ENCODE data around the gene UMODL1.

Gene UMODL1

DNA sequence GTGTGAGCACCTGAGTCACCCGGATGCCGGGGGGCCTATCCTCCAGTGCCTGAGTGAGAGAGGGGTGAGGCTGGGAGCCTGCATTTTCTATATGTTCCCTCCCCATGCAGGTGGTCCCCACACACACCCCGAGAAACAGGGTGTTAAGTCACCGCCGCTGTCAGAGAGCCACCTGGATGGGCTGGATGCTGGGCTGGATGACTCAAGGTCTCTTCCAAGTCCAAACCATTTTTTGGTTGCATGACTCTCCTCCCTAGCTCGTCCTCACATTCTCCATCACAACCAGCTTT, 2.9 kb upstream of the UMODL1 start:
- no peak overlapping the region for H3K27ac Mint-ChIP-seq
- TF ChIP-seq, protein P1, sequence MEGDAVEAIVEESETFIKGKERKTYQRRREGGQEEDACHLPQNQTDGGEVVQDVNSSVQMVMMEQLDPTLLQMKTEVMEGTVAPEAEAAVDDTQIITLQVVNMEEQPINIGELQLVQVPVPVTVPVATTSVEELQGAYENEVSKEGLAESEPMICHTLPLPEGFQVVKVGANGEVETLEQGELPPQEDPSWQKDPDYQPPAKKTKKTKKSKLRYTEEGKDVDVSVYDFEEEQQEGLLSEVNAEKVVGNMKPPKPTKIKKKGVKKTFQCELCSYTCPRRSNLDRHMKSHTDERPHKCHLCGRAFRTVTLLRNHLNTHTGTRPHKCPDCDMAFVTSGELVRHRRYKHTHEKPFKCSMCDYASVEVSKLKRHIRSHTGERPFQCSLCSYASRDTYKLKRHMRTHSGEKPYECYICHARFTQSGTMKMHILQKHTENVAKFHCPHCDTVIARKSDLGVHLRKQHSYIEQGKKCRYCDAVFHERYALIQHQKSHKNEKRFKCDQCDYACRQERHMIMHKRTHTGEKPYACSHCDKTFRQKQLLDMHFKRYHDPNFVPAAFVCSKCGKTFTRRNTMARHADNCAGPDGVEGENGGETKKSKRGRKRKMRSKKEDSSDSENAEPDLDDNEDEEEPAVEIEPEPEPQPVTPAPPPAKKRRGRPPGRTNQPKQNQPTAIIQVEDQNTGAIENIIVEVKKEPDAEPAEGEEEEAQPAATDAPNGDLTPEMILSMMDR (IDR thresholded peaks at IDR 0.05), result no peak
- no peaks in the 10 kb centered on the region for H3K36me3 Mint-ChIP-seq (ENCODE audit: low read depth)
- H3K27me3 Mint-ChIP-seq (ENCODE audit: low read depth, poor library complexity), result peaks cover 24% of the 10 kb centered on the region
- peaks cover 36% of the 10 kb centered on the region for H3K4me1 Mint-ChIP-seq
- H3K9me3 Mint-ChIP-seq, result no peaks in the 10 kb centered on the region
- no peak overlapping the region for H3K4me3 Mint-ChIP-seq
- no peak for DNase-seq

DNA sequence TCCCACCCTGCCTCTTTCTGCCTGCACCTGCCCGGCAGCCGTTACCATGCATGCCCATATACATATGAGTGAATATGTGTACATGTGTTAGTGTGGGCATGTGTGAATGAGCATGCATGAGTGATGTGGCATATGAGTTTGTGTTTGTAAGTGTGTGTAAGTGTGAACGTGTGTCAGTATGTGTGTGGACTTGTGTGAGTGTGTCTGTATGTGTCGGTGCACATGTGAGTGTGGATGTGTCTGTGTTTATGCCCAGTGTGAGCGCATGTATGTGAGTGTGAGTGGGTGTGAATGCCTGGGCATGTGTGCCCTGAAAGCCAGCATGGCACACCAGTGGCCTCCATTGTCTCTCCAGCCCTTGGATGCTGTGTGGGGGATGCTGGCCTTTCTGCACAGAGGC, 2.5 kb upstream of the UMODL1 start:
- H3K27me3 Mint-ChIP-seq (ENCODE audit: low read depth, poor library complexity), result peaks cover 24% of the 10 kb centered on the region
- H3K4me1 Mint-ChIP-seq, result peaks cover 34% of the 10 kb centered on the region
- DNase-seq, result no peak
- no peaks in the 10 kb centered on the region for H3K9me3 Mint-ChIP-seq
- H3K36me3 Mint-ChIP-seq (ENCODE audit: low read depth), result no peaks in the 10 kb centered on the region
- no peak overlapping the region for H3K4me3 Mint-ChIP-seq
- H3K27ac Mint-ChIP-seq, result no peak overlapping the region
- TF ChIP-seq, protein P1 (IDR thresholded peaks at IDR 0.05), result no peak

DNA sequence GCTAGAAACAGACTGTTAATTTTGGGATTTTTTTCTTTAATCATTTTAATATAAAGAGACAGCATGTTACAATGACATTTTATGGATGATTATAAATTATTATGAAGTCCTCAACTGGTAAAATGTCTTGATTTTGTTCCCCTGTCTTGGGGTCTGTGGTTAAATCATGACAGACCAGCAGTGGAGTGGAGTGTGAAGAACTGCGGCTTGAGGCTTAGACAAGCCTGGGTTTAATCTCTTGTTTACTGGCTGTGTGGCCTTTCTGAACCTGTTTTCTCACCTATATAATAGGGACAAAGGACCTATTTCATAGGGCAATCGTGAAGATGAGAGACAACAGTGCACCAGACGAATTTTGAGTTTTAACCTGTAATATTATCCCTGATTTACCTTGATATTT, 1.8 kb upstream of the UMODL1 start:
- TF ChIP-seq, protein P1 (IDR thresholded peaks at IDR 0.05), result no peak
- Mint-ChIP-seq H3K9me3 (no peaks in the 10 kb centered on the region), H3K4me1 (peaks cover 27% of the 10 kb centered on the region), H3K27me3 (ENCODE audit: low read depth, poor library complexity) (peaks cover 24% of the 10 kb centered on the region), H3K27ac (no peak overlapping the region), H3K4me3 (no peak overlapping the region), H3K36me3 (ENCODE audit: low read depth) (no peaks in the 10 kb centered on the region)
- DNase-seq, result no peak

DNA sequence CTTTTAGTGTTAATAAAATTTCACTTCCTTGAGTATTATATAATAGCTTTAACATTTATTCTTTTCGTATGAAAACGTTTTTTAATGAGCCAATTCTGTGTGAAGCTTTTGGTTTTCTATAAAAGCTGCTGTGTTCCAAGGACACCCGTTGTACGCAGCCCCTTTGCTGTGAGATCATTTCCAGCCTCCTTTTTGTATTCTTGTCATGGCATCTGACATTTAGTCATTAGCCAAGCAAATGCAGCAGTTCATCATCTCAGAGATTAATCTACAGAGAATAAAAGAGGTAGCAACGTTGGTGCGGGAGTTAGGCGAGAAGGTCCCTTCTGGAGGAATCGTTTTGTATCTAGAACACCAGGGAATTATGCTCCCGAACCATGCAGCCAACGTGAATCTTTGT, 1.3 kb upstream of the UMODL1 start:
- no peak overlapping the region for H3K27ac Mint-ChIP-seq
- H3K9me3 Mint-ChIP-seq, result no peaks in the 10 kb centered on the region
- peaks cover 24% of the 10 kb centered on the region for H3K27me3 Mint-ChIP-seq (ENCODE audit: low read depth, poor library complexity)
- H3K4me3 Mint-ChIP-seq, result no peak overlapping the region
- TF ChIP-seq, protein P1 (IDR thresholded peaks at IDR 0.05), result no peak
- H3K4me1 Mint-ChIP-seq, result peaks cover 23% of the 10 kb centered on the region
- DNase-seq, result no peak
- H3K36me3 Mint-ChIP-seq (ENCODE audit: low read depth), result no peaks in the 10 kb centered on the region

GRCh38 chr21:42073145-42074099, 2.3 kb downstream of the UMODL1 start:
- no peak overlapping the region for H3K4me3 Mint-ChIP-seq
- no peak for DNase-seq
- H3K27ac Mint-ChIP-seq, result no peak overlapping the region
- H3K27me3 Mint-ChIP-seq (ENCODE audit: low read depth, poor library complexity), result peaks cover 20% of the 10 kb centered on the region
- TF ChIP-seq, protein P1 (IDR thresholded peaks at IDR 0.05), result no peak
- H3K9me3 Mint-ChIP-seq, result no peaks in the 10 kb centered on the region
- H3K36me3 Mint-ChIP-seq (ENCODE audit: low read depth), result no peaks in the 10 kb centered on the region
- H3K4me1 Mint-ChIP-seq, result peaks cover 22% of the 10 kb centered on the region
